DOHH2 (cell line): ENCODE measurements around the gene NRXN3.

Source experiments
- H3F3A ChIP-seq: fragments of 200-600 bp; sonication (generic), shearing (Covaris generic); 2 replicates; pipeline ENCODE4 v1.6.0; 2016; ENCODE audit warnings: antibody characterized with exemption, mild to moderate bottlenecking; ENCODE audit not compliant: control insufficient read depth, insufficient read depth
- H3K27ac ChIP-seq: fragments of 200-600 bp; sonication (generic); 2 replicates; pipeline ENCODE4 v1.5.1; 2014; ENCODE audit warnings: low read depth, mild to moderate bottlenecking, low read length, moderate library complexity
- H3K27me3 ChIP-seq: fragments of 200-600 bp; sonication (generic); 2 replicates; pipeline ENCODE4 v1.6.1; 2014; ENCODE audit warnings: mild to moderate bottlenecking, low read length, mixed read lengths; ENCODE audit not compliant: control insufficient read depth
- H3K36me3 ChIP-seq: fragments of 200-600 bp; sonication (generic); 2 replicates; pipeline ENCODE4 v1.6.1; 2014; ENCODE audit warnings: mild to moderate bottlenecking, low read length, moderate library complexity, mixed read lengths; ENCODE audit not compliant: control insufficient read depth
- H3K4me1 ChIP-seq: fragments of 200-600 bp; sonication (generic); 2 replicates; pipeline ENCODE4 v1.6.1; 2014; ENCODE audit warnings: mild to moderate bottlenecking, low read length, mixed read lengths; ENCODE audit not compliant: control insufficient read depth
- H3K4me2 ChIP-seq: fragments of 200-600 bp; sonication (generic); 2 replicates; pipeline ENCODE4 v1.6.0; 2014; ENCODE audit warnings: mild to moderate bottlenecking, low read length, moderate library complexity
- H3K4me3 ChIP-seq: fragments of 200-600 bp; sonication (generic); 2 replicates; pipeline ENCODE4 v1.5.1; 2014; ENCODE audit warnings: mild to moderate bottlenecking, low read length, mixed read lengths
- H3K79me2 ChIP-seq: fragments of 200-600 bp; sonication (generic); 2 replicates; pipeline ENCODE4 v1.6.1; 2014; ENCODE audit warnings: mild to moderate bottlenecking, low read length, mixed read lengths; ENCODE audit not compliant: control insufficient read depth
- H3K9me2 ChIP-seq: fragments of 200-600 bp; sonication (generic); replicated peaks from 2 replicates; pipeline ENCODE4 v1.6.1; 2014; ENCODE audit warnings: mild to moderate bottlenecking, low read length, mixed read lengths; ENCODE audit not compliant: control insufficient read depth
- H3K9me3 ChIP-seq: fragments of 200-600 bp; sonication (generic); 2 replicates; pipeline ENCODE4 v1.6.1; 2014; ENCODE audit warnings: antibody characterized with exemption, low read length, mixed read lengths; ENCODE audit not compliant: control insufficient read depth, insufficient read depth
- H4K20me1 ChIP-seq: fragments of 200-600 bp; sonication (generic); 2 replicates; pipeline ENCODE4 v1.6.0; 2014; ENCODE audit warnings: low read depth, mild to moderate bottlenecking, antibody characterized with exemption, low read length, moderate library complexity; ENCODE audit not compliant: control insufficient read depth, insufficient read depth
- CTCF ChIP-seq: fragments of 200-600 bp; sonication (generic); IDR thresholded peaks from one replicate; pipeline ENCODE4 v1.5.1; 2014; ENCODE audit warnings: antibody characterized with exemption, mild to moderate bottlenecking, low read depth, low read length; ENCODE audit not compliant: poor library complexity, severe bottlenecking
- EZH2phosphoT487 ChIP-seq: fragments of 200-600 bp; sonication (generic); IDR thresholded peaks from 2 replicates; pipeline ENCODE4 v1.6.1; 2017; ENCODE audit warnings: borderline replicate concordance, mild to moderate bottlenecking, antibody characterized with exemption, low read length, moderate library complexity, mixed read lengths

NRXN3 gene

GRCh38 chr14:79337761-79338160, 1167.6 kb downstream of the NRXN3 start:
- Histone ChIP-seq H3F3A (no peaks in the 10 kb centered on the region), H3K4me2 (no peak overlapping the region), H3K27ac (no peak overlapping the region), H3K79me2 (no peaks in the 10 kb centered on the region), H3K9me2 (no peaks in the 10 kb centered on the region), H3K36me3 (no peaks in the 10 kb centered on the region), H3K9me3 (no peaks in the 10 kb centered on the region), H3K4me1 (no peaks in the 10 kb centered on the region), H4K20me1 (no peaks in the 10 kb centered on the region), H3K27me3 (no peaks in the 10 kb centered on the region), H3K4me3 (no peak overlapping the region)
- TF ChIP-seq EZH2phosphoT487: no peak
- no peak for TF ChIP-seq CTCF

DNA sequence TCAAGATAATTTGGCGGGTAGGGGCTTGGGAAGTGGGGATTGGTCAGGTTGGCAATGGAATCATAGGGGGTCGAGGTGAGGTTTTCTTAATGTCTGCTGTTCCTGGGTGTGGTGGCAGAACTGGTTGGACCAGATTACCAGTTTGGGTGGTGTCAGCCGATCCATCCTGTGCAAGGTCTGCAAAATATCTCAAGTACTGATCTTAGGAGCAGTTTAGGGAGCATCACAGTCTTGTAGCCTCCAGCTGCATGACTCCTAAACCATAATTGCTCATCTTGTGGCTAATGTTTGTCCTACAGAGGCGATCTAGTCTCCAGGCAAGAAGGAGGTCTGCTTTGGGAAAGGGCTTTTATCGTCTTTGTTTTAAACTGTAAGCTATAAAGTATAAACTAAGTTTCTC, 1172.8 kb downstream of the NRXN3 start:
- no peaks in the 10 kb centered on the region for H3K4me1 ChIP-seq
- no peaks in the 10 kb centered on the region for H3K27me3 ChIP-seq
- H3F3A ChIP-seq: no peaks in the 10 kb centered on the region
- TF ChIP-seq CTCF (no peak), EZH2phosphoT487 (no peak)
- H3K4me2 ChIP-seq: no peak overlapping the region
- H3K79me2 ChIP-seq: no peaks in the 10 kb centered on the region
- H3K27ac ChIP-seq: no peak overlapping the region
- no peaks in the 10 kb centered on the region for H3K36me3 ChIP-seq
- no peaks in the 10 kb centered on the region for H3K9me3 ChIP-seq
- no peaks in the 10 kb centered on the region for H3K9me2 ChIP-seq
- no peaks in the 10 kb centered on the region for H4K20me1 ChIP-seq
- no peak overlapping the region for H3K4me3 ChIP-seq

- Histone ChIP-seq H3K4me1 (no peaks in the 10 kb centered on the region), H3K79me2 (no peaks in the 10 kb centered on the region), H3K27ac (no peak overlapping the region), H3K27me3 (no peaks in the 10 kb centered on the region), H3K4me3 (no peak overlapping the region), H3F3A (no peaks in the 10 kb centered on the region), H3K4me2 (no peak overlapping the region), H3K9me3 (no peaks in the 10 kb centered on the region), H3K36me3 (no peaks in the 10 kb centered on the region), H4K20me1 (no peaks in the 10 kb centered on the region), H3K9me2 (no peaks in the 10 kb centered on the region)
- TF ChIP-seq CTCF: no peak
- no peak for TF ChIP-seq EZH2phosphoT487
These were observed 1180.8 kb downstream of the NRXN3 start for GRCh38 chr14:79351011-79351410.
